Ovary (tissue), 1 donor: ENCODE data around the gene PDXDC1.

ENCODE experiments used
- EP300 ChIP-seq: sonication (generic); formaldehyde crosslinking; IDR thresholded peaks from one replicate; pipeline ENCODE4 v1.6.1; 2017; ENCODE audit warnings: antibody characterized with exemption
- POLR2A ChIP-seq: fragments of 450-650 bp; IDR thresholded peaks from one replicate; pipeline ENCODE4 v1.6.1; 2017; ENCODE audit warnings: antibody characterized with exemption, mild to moderate bottlenecking, moderate library complexity

DNA sequence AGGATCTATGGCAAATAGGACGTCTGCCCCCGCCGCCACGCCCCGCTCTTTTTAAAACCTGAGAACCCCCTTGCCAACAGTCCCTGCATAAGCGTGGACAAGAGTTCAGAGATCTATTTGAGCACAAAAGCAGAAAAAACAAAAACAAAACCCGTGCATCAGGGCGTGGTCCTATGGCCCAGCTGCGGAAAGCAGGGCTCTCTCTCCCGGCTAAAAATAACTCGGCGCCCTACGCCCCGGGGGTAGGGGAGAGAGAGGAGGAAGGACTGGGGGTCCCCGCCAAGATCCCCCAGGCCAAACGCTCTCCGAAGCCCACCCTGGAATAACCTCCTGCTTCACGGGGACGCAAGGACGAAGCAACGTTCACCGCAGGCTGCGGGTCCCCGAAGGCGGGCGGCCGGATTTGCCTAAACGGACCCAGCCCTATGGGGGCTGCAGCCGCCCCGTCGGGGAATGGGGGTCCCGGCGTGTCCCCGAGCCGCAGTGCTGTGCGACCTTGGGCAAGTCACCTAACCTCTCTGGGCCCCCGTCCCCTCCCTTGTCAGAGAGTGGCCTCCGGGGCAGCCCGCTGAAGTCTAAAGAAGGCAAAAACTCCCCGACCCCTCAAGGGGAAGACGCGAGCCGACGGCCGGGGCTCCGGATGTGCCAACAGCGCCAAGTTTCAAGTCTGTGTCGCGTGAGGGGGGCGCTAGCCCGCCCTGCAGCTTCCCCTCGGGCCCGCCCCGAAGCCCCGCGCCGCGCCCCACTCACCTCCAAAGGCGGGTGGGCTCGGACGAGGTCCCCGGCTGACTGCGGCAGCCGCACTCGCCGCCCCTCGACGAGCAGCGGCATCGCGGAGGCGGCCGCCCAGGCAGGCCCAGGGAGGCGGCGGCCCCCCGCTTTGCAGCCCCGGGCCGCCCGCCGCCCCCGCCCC is 80.6 kb downstream of the PDXDC1 start:
- TF ChIP-seq POLR2A = no peak
- TF ChIP-seq EP300 = no peak
